Ishikawa (cell line): ENCODE data around the gene EIF2S3.

Experiments used
- CEBPB ChIP-seq: IDR thresholded peaks from 2 replicates; pipeline ENCODE4 v1.6.1; 2012
- CREB1 ChIP-seq: IDR thresholded peaks from 2 replicates; pipeline ENCODE4 v1.6.1; 2012; ENCODE audit warnings: low read depth
- EGR1 ChIP-seq: IDR thresholded peaks from 2 replicates; pipeline ENCODE4 v1.6.1; 2012
- EP300 ChIP-seq: IDR thresholded peaks from 2 replicates; pipeline ENCODE4 v1.6.1; 2012; ENCODE audit warnings: borderline replicate concordance
- FOXM1 ChIP-seq: IDR thresholded peaks from 2 replicates; pipeline ENCODE4 v1.6.1; 2012; ENCODE audit warnings: low read depth, borderline replicate concordance
- MAX ChIP-seq: IDR thresholded peaks from 2 replicates; pipeline ENCODE4 v1.6.1; 2012
- NFIC ChIP-seq: IDR thresholded peaks from 2 replicates; pipeline ENCODE4 v1.6.1; 2012
- RAD21 ChIP-seq: IDR thresholded peaks from 2 replicates; pipeline ENCODE4 v1.6.1; 2012; ENCODE audit warnings: low read depth
- REST ChIP-seq: IDR thresholded peaks from 2 replicates; pipeline ENCODE4 v1.6.1; 2012; ENCODE audit warnings: low read depth, mild to moderate bottlenecking
- TAF1 ChIP-seq: IDR thresholded peaks from 2 replicates; pipeline ENCODE4 v1.6.1; 2012; ENCODE audit warnings: low read depth, mild to moderate bottlenecking
- TCF12 ChIP-seq: IDR thresholded peaks from 2 replicates; pipeline ENCODE4 v1.6.1; 2012; ENCODE audit warnings: low read depth
- TEAD4 ChIP-seq: IDR thresholded peaks from 2 replicates; pipeline ENCODE4 v1.6.1; 2012
- USF1 ChIP-seq: IDR thresholded peaks from 2 replicates; pipeline ENCODE4 v1.6.1; 2012
- YY1 ChIP-seq: IDR thresholded peaks from 2 replicates; pipeline ENCODE4 v1.6.1; 2012; ENCODE audit warnings: low read depth
- ZBTB7A ChIP-seq: IDR thresholded peaks from 2 replicates; pipeline ENCODE4 v1.6.1; 2012; ENCODE audit warnings: low read depth

Gene EIF2S3

GRCh38 chrX:24080704-24081103 lies 25.9 kb downstream of the EIF2S3 start:
- TF ChIP-seq CEBPB (no peak), NFIC (no peak), TCF12 (no peak), ZBTB7A (no peak), EP300 (no peak), USF1 (no peak), MAX (no peak), RAD21 (no peak), REST (no peak), TEAD4 (no peak), CREB1 (no peak), EGR1 (no peak), YY1 (no peak), TAF1 (no peak), FOXM1 (no peak)

- TF ChIP-seq EP300 (no peak), REST (no peak), NFIC (no peak), MAX (peak; percentile 24; the same call in 1 of the 2 replicates), FOXM1 (no peak), RAD21 (peak; percentile 55), TEAD4 (no peak), CREB1 (no peak), YY1 (no peak)
Observed at GRCh38 chrX:24081661-24082154, 27.0 kb downstream of the EIF2S3 start.

GRCh38 chrX:24082447-24082846 lies 27.7 kb downstream of the EIF2S3 start:
- TF ChIP-seq CREB1 (no peak), EP300 (no peak)

GRCh38 chrX:24085101-24085500 lies 30.3 kb downstream of the EIF2S3 start:
- TF ChIP-seq EGR1 (no peak), NFIC (no peak), YY1 (no peak), RAD21 (no peak), MAX (no peak), CREB1 (no peak), USF1 (no peak), REST (no peak)
